ENCODE measurements around the gene HTR2B. TPM values are rescaled to one million over a fixed set of nuclear protein-coding genes. Genes with fewer than 3 reads are reported as not detected.

The HTR2B gene
- total RNA-seq, 1 experiment from 2014 or later, result not detected

GRCh38 chr2:231174211-231174651 lies 49.4 kb upstream of the HTR2B start (continued):
- TF ChIP-seq, protein P1, sequence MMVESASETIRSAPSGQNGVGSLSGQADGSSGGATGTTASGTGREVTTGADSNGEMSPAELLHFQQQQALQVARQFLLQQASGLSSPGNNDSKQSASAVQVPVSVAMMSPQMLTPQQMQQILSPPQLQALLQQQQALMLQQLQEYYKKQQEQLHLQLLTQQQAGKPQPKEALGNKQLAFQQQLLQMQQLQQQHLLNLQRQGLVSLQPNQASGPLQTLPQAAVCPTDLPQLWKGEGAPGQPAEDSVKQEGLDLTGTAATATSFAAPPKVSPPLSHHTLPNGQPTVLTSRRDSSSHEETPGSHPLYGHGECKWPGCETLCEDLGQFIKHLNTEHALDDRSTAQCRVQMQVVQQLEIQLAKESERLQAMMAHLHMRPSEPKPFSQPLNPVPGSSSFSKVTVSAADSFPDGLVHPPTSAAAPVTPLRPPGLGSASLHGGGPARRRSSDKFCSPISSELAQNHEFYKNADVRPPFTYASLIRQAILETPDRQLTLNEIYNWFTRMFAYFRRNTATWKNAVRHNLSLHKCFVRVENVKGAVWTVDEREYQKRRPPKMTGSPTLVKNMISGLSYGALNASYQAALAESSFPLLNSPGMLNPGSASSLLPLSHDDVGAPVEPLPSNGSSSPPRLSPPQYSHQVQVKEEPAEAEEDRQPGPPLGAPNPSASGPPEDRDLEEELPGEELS (CRISPR knock-in tag; IDR thresholded peaks at IDR 0.05), result no peak
- TF ChIP-seq, protein P2, sequence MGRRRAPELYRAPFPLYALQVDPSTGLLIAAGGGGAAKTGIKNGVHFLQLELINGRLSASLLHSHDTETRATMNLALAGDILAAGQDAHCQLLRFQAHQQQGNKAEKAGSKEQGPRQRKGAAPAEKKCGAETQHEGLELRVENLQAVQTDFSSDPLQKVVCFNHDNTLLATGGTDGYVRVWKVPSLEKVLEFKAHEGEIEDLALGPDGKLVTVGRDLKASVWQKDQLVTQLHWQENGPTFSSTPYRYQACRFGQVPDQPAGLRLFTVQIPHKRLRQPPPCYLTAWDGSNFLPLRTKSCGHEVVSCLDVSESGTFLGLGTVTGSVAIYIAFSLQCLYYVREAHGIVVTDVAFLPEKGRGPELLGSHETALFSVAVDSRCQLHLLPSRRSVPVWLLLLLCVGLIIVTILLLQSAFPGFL (CRISPR knock-in tag; IDR thresholded peaks at IDR 0.05; ENCODE audit: borderline replicate concordance), result no peak
- TF ChIP-seq TEAD1 (CRISPR knock-in tag; IDR thresholded peaks at IDR 0.05), result no peak
- no peak for TF ChIP-seq ZBTB21 (CRISPR knock-in tag; IDR thresholded peaks at IDR 0.05; ENCODE audit: borderline replicate concordance)
- TF ChIP-seq, protein P3, sequence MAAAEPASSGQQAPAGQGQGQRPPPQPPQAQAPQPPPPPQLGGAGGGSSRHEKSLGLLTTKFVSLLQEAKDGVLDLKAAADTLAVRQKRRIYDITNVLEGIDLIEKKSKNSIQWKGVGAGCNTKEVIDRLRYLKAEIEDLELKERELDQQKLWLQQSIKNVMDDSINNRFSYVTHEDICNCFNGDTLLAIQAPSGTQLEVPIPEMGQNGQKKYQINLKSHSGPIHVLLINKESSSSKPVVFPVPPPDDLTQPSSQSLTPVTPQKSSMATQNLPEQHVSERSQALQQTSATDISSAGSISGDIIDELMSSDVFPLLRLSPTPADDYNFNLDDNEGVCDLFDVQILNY (CRISPR knock-in tag; IDR thresholded peaks at IDR 0.05), result no peak
- TF ChIP-seq CBFB (CRISPR knock-in tag; IDR thresholded peaks at IDR 0.05; ENCODE audit: low read depth), result no peak
- TF ChIP-seq EMX1 (CRISPR knock-in tag; IDR thresholded peaks at IDR 0.05), result no peak

DNA sequence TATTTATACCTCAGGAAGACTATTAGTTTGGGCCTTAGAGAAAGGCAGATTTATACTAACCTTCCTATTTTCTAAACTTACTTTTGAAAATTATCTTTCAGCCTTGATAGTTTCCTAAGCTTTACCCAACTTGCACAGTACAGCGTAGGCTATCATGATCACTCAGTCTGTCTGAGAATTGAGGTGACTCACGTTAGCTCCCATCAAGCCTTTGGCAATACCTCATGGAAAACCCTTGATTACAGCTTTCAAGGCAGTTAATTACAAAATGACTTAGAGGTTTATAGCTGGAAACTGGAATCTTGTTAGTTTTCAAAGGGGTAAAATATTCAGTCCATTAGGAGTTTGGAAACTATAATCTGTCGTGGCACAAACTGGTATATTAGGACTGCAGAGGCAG lies 47.2 kb upstream of the HTR2B start:
- DNase-seq (ENCODE audit: low spot score), result no peak

GRCh38 chr2:231170055-231170454 lies 45.2 kb upstream of the HTR2B start:
- DNase-seq (ENCODE audit: low spot score) (no peak), ATAC-seq (no peak)

More for the DNA sequence above, 47.2 kb upstream of the HTR2B start:
- Mint-ChIP-seq H3K27ac (no peak overlapping the region), H3K36me3 (peaks cover 61% of the 10 kb centered on the region), H3K9me3 (no peaks in the 10 kb centered on the region), H3K27me3 (ENCODE audit: low read depth) (no peaks in the 10 kb centered on the region), H3K4me1 (no peaks in the 10 kb centered on the region), H3K4me3 (no peak overlapping the region)
- ChIA-PET POLR2A (no interaction called here), CTCF (no interaction called here)
- no peak for TF ChIP-seq ZNF423 (CRISPR knock-in tag; IDR thresholded peaks at IDR 0.05)
- no peak for TF ChIP-seq EMX1 (CRISPR knock-in tag; IDR thresholded peaks at IDR 0.05)
- TF ChIP-seq FOXK1 (CRISPR knock-in tag; IDR thresholded peaks at IDR 0.05), result no peak
- no peak for ATAC-seq

More at GRCh38 chr2:231170055-231170454, 45.2 kb upstream of the HTR2B start:
- peaks cover 74% of the 10 kb centered on the region for H3K36me3 Mint-ChIP-seq
- no peak overlapping the region for H3K4me3 Mint-ChIP-seq
- no peaks in the 10 kb centered on the region for H3K9me3 Mint-ChIP-seq
- POLR2A ChIA-PET, result no interaction called here
- H3K27ac Mint-ChIP-seq, result no peak overlapping the region
- H3K4me1 Mint-ChIP-seq, result no peaks in the 10 kb centered on the region
- CTCF ChIA-PET, result no interaction called here
- TF ChIP-seq, protein P3 (CRISPR knock-in tag; IDR thresholded peaks at IDR 0.05), result no peak
- TF ChIP-seq NR3C1 (CRISPR knock-in tag; conservative IDR thresholded peaks at IDR 0.05; ENCODE audit: low read depth) (no peak), E2F4 (CRISPR knock-in tag; IDR thresholded peaks at IDR 0.05; ENCODE audit: borderline replicate concordance, low read depth) (no peak), ZNF317 (CRISPR knock-in tag; IDR thresholded peaks at IDR 0.05; ENCODE audit: borderline replicate concordance, low read depth) (no peak), ATF1 (CRISPR knock-in tag; IDR thresholded peaks at IDR 0.05) (no peak), ZBTB21 (CRISPR knock-in tag; IDR thresholded peaks at IDR 0.05; ENCODE audit: borderline replicate concordance) (no peak), SMAD3 (CRISPR knock-in tag; IDR thresholded peaks at IDR 0.05; ENCODE audit: borderline replicate concordance) (no peak), CREM (CRISPR knock-in tag; IDR thresholded peaks at IDR 0.05) (no peak), ZNF138 (CRISPR knock-in tag; conservative IDR thresholded peaks at IDR 0.05) (no peak)
- TF ChIP-seq, protein P4, sequence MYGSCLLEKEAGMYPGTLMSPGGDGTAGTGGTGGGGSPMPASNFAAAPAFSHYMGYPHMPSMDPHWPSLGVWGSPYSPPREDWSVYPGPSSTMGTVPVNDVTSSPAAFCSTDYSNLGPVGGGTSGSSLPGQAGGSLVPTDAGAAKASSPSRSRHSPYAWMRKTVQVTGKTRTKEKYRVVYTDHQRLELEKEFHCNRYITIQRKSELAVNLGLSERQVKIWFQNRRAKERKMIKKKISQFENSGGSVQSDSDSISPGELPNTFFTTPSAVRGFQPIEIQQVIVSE (CRISPR knock-in tag; IDR thresholded peaks at IDR 0.05; ENCODE audit: borderline replicate concordance), result no peak
- TF ChIP-seq, protein P5, sequence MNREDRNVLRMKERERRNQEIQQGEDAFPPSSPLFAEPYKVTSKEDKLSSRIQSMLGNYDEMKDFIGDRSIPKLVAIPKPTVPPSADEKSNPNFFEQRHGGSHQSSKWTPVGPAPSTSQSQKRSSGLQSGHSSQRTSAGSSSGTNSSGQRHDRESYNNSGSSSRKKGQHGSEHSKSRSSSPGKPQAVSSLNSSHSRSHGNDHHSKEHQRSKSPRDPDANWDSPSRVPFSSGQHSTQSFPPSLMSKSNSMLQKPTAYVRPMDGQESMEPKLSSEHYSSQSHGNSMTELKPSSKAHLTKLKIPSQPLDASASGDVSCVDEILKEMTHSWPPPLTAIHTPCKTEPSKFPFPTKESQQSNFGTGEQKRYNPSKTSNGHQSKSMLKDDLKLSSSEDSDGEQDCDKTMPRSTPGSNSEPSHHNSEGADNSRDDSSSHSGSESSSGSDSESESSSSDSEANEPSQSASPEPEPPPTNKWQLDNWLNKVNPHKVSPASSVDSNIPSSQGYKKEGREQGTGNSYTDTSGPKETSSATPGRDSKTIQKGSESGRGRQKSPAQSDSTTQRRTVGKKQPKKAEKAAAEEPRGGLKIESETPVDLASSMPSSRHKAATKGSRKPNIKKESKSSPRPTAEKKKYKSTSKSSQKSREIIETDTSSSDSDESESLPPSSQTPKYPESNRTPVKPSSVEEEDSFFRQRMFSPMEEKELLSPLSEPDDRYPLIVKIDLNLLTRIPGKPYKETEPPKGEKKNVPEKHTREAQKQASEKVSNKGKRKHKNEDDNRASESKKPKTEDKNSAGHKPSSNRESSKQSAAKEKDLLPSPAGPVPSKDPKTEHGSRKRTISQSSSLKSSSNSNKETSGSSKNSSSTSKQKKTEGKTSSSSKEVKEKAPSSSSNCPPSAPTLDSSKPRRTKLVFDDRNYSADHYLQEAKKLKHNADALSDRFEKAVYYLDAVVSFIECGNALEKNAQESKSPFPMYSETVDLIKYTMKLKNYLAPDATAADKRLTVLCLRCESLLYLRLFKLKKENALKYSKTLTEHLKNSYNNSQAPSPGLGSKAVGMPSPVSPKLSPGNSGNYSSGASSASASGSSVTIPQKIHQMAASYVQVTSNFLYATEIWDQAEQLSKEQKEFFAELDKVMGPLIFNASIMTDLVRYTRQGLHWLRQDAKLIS (CRISPR knock-in tag; IDR thresholded peaks at IDR 0.05; ENCODE audit: borderline replicate concordance), result no peak
- no peaks in the 10 kb centered on the region for H3K27me3 Mint-ChIP-seq (ENCODE audit: low read depth)
